AG04449 (cell line): ENCODE measurements around the gene TRIP11.

Source experiments
- CTCF ChIA-PET: fragments of 350-600 bp; formaldehyde crosslinking; extraction: SDS; loops from one replicate; lab custom pipeline; 2021; ENCODE audit warnings: antibody characterized with exemption; lab: Yijun Ruan, JAX
- POLR2A ChIA-PET: fragments of 400-600, 350-600 bp; formaldehyde crosslinking; extraction: SDS; loops from one replicate; lab custom pipeline; 2020; ENCODE audit warnings: antibody characterized with exemption, inconsistent platforms; lab: Yijun Ruan, JAX
- DNase-seq: peaks from one replicate; pipeline ENCODE4 v3.0.0-alpha.2; 2010; ENCODE audit warnings: low read depth, low spot score
- H3K4me3 ChIP-seq: 2 replicates; pipeline ENCODE4 v1.5.1; 2011; ENCODE audit warnings: low read depth, mild to moderate bottlenecking, control low read depth, low read length
- CTCF ChIP-seq: IDR thresholded peaks from one replicate; pipeline ENCODE4 v1.5.1; 2011; ENCODE audit warnings: mild to moderate bottlenecking, moderate library complexity, low read length, control low read depth, inconsistent platforms; ENCODE audit not compliant: insufficient read depth; ENCODE audit errors: missing control alignments

TRIP11 gene

GRCh38 chr14:91968280-91968679 lies 71.6 kb downstream of the TRIP11 start:
- H3K4me3 ChIP-seq: no peak overlapping the region
- POLR2A ChIA-PET: no interaction called here

GRCh38 chr14:91964724-91965123 lies 75.1 kb downstream of the TRIP11 start:
- CTCF ChIA-PET: no interaction called here
- no peak for TF ChIP-seq CTCF
- H3K4me3 ChIP-seq: no peak overlapping the region
- DNase-seq: no peak
- POLR2A ChIA-PET: no interaction called here

More at GRCh38 chr14:91968280-91968679, 71.6 kb downstream of the TRIP11 start:
- CTCF ChIA-PET: no interaction called here
- no peak for DNase-seq
- TF ChIP-seq CTCF: no peak

- no peak for DNase-seq
- H3K4me3 ChIP-seq: no peak overlapping the region
- TF ChIP-seq CTCF: no peak
- CTCF ChIA-PET: no interaction called here
- POLR2A ChIA-PET: no interaction called here
These were observed 75.8 kb downstream of the TRIP11 start for GRCh38 chr14:91964011-91964410.

- TF ChIP-seq CTCF: no peak
These were observed 76.4 kb downstream of the TRIP11 start for GRCh38 chr14:91963465-91963864.

GRCh38 chr14:91961297-91962220 lies 78.3 kb downstream of the TRIP11 start:
- H3K4me3 ChIP-seq: no peak overlapping the region
- CTCF ChIA-PET: interaction anchor here (0.7 to 2.4 kb wide), 3 partner anchors 9 to 35 kb away, joined by 3 to 9 read pairs (median 3); no protein-coding TSS in a partner anchor
- DNase-seq: no peak
- no peak for TF ChIP-seq CTCF
- POLR2A ChIA-PET: interaction anchor here (1.3 kb wide), 1 partner anchor 14 kb away, joined by 4 read pairs; the partner anchor contains the start of gene FBLN5

More at GRCh38 chr14:91963465-91963864, 76.4 kb downstream of the TRIP11 start:
- DNase-seq: no peak
- ChIA-PET CTCF (no interaction called here), POLR2A (no interaction called here)
- no peak overlapping the region for H3K4me3 ChIP-seq

- no peak for TF ChIP-seq CTCF
- POLR2A ChIA-PET: no interaction called here
- no peak for DNase-seq
- CTCF ChIA-PET: no interaction called here
- H3K4me3 ChIP-seq: no peak overlapping the region
These were observed 82.0 kb downstream of the TRIP11 start for GRCh38 chr14:91957876-91958313.
